ENCODE results near the gene RTN4.

RTN4 gene

GRCh38 chr2:55019526-55020258 lies 30.6 kb downstream of the RTN4 start:
- DNase-seq (ENCODE audit: low spot score), result no peak
- TF ChIP-seq CTCF (IDR thresholded peaks at IDR 0.05; ENCODE audit: borderline replicate concordance, control extremely low read depth, extremely low read depth, insufficient read depth, missing control alignments), result no peak
- in situ Hi-C loops (cut with MboI; ENCODE audit: low sequenced_read_pairs, unreplicated experiment), result loop anchor here (10.0 kb wide), 1 partner anchor 145 kb away; no protein-coding TSS in a partner anchor

GRCh38 chr2:55018619-55019018 lies 31.6 kb downstream of the RTN4 start:
- TF ChIP-seq CTCF (IDR thresholded peaks at IDR 0.05; ENCODE audit: borderline replicate concordance, control extremely low read depth, extremely low read depth, insufficient read depth, missing control alignments), result no peak
- no peak for DNase-seq (ENCODE audit: low spot score)
- in situ Hi-C loops (cut with MboI; ENCODE audit: low sequenced_read_pairs, unreplicated experiment), result loop anchor here (10.0 kb wide), 1 partner anchor 146 kb away; no protein-coding TSS in a partner anchor

GRCh38 chr2:55017880-55018279 lies 32.4 kb downstream of the RTN4 start:
- in situ Hi-C loops (cut with MboI; ENCODE audit: low sequenced_read_pairs, unreplicated experiment), result loop anchor here (10.0 kb wide), 1 partner anchor 147 kb away; no protein-coding TSS in a partner anchor
- no peak for TF ChIP-seq CTCF (IDR thresholded peaks at IDR 0.05; ENCODE audit: borderline replicate concordance, control extremely low read depth, extremely low read depth, insufficient read depth, missing control alignments)
- DNase-seq (ENCODE audit: low spot score), result no peak

GRCh38 chr2:55017428-55017827 lies 32.8 kb downstream of the RTN4 start:
- in situ Hi-C loops (cut with MboI; ENCODE audit: low sequenced_read_pairs, unreplicated experiment), result loop anchor here (10.0 kb wide), 1 partner anchor 147 kb away; no protein-coding TSS in a partner anchor
- DNase-seq (ENCODE audit: low spot score), result no peak
- TF ChIP-seq CTCF (IDR thresholded peaks at IDR 0.05; ENCODE audit: borderline replicate concordance, control extremely low read depth, extremely low read depth, insufficient read depth, missing control alignments), result no peak

- DNase-seq (ENCODE audit: low spot score), result peak; percentile 23
- TF ChIP-seq CTCF (IDR thresholded peaks at IDR 0.05; ENCODE audit: borderline replicate concordance, control extremely low read depth, extremely low read depth, insufficient read depth, missing control alignments), result peak; percentile 55
- in situ Hi-C loops (cut with MboI; ENCODE audit: low sequenced_read_pairs, unreplicated experiment), result loop anchor here (10.0 kb wide), 1 partner anchor 150 kb away; no protein-coding TSS in a partner anchor
These were observed 35.0 kb downstream of the RTN4 start for GRCh38 chr2:55014962-55015939.

GRCh38 chr2:55013936-55014335 lies 36.3 kb downstream of the RTN4 start:
- no peak for DNase-seq (ENCODE audit: low spot score)
- in situ Hi-C loops (cut with MboI; ENCODE audit: low sequenced_read_pairs, unreplicated experiment), result loop anchor here (10.0 kb wide), 1 partner anchor 151 kb away; no protein-coding TSS in a partner anchor
- no peak for TF ChIP-seq CTCF (IDR thresholded peaks at IDR 0.05; ENCODE audit: borderline replicate concordance, control extremely low read depth, extremely low read depth, insufficient read depth, missing control alignments)

Data from GM13976 (cell line).